OCI-LY7 (cell line): ENCODE measurements around the gene LBX2.

Experiments used
- EZH2phosphoT487 ChIP-seq: fragments of 200-600 bp; sonication (generic); IDR thresholded peaks from 2 replicates; pipeline ENCODE4 v1.6.1; 2018; ENCODE audit warnings: low read depth, borderline replicate concordance, mild to moderate bottlenecking, mixed run types, antibody characterized with exemption, low read length, moderate library complexity, mixed read lengths
- TF ChIP-seq, protein P1 (sequence below): fragments of 200-600 bp; sonication (generic); conservative IDR thresholded peaks from 2 replicates; pipeline ENCODE4 v1.5.1; 2014; ENCODE audit warnings: mild to moderate bottlenecking, antibody characterized with exemption, low read length, moderate library complexity, mixed read lengths

DNA sequence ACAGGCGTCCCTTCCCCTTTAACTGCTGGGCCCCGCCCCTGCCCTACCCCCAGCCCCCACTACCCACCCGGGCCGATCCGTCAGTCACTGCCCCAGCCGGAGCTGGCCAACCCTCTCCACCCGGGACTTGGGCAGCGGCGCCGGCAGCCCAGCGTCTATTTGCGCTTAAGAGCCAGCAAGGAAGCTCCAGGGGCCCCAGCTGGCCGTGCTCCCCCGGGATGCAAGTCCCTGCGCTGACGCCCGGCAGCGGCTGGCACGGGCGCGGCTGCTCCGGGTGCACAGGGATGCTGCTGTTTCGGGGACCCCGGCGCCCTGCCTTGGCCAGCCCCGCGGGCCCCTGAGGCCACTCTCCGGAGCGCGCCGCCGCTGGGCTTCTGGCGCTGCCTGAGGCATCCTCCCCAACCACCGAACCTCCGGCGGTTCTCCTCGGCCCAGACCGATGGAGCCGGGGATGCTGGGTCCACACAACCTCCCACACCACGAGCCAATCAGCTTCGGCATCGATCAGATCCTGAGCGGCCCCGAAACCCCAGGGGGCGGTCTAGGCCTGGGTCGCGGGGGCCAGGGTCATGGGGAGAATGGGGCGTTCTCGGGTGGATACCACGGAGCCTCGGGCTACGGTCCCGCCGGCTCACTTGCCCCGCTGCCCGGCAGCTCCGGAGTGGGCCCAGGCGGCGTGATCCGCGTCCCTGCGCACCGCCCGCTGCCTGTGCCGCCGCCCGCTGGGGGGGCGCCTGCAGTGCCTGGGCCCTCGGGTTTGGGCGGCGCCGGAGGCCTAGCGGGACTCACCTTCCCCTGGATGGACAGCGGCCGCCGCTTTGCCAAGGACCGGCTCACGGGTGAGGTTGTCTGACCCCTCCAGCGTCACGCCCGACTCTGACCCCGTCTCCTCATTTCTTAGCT lies 15.2 kb upstream of the LBX2 start, which contains the start of gene TLX2:
- no peak for TF ChIP-seq EZH2phosphoT487
- TF ChIP-seq, protein P1, sequence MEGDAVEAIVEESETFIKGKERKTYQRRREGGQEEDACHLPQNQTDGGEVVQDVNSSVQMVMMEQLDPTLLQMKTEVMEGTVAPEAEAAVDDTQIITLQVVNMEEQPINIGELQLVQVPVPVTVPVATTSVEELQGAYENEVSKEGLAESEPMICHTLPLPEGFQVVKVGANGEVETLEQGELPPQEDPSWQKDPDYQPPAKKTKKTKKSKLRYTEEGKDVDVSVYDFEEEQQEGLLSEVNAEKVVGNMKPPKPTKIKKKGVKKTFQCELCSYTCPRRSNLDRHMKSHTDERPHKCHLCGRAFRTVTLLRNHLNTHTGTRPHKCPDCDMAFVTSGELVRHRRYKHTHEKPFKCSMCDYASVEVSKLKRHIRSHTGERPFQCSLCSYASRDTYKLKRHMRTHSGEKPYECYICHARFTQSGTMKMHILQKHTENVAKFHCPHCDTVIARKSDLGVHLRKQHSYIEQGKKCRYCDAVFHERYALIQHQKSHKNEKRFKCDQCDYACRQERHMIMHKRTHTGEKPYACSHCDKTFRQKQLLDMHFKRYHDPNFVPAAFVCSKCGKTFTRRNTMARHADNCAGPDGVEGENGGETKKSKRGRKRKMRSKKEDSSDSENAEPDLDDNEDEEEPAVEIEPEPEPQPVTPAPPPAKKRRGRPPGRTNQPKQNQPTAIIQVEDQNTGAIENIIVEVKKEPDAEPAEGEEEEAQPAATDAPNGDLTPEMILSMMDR: no peak
